Ishikawa (cell line): ENCODE results near the gene CORO2B.

Experiments
- CEBPB ChIP-seq: IDR thresholded peaks from 2 replicates; pipeline ENCODE4 v1.6.1; 2012
- CREB1 ChIP-seq: IDR thresholded peaks from 2 replicates; pipeline ENCODE4 v1.6.1; 2012; ENCODE audit warnings: low read depth
- EGR1 ChIP-seq: IDR thresholded peaks from 2 replicates; pipeline ENCODE4 v1.6.1; 2012
- EP300 ChIP-seq: IDR thresholded peaks from 2 replicates; pipeline ENCODE4 v1.6.1; 2012; ENCODE audit warnings: borderline replicate concordance
- FOXM1 ChIP-seq: IDR thresholded peaks from 2 replicates; pipeline ENCODE4 v1.6.1; 2012; ENCODE audit warnings: low read depth, borderline replicate concordance
- MAX ChIP-seq: IDR thresholded peaks from 2 replicates; pipeline ENCODE4 v1.6.1; 2012
- NFIC ChIP-seq: IDR thresholded peaks from 2 replicates; pipeline ENCODE4 v1.6.1; 2012
- RAD21 ChIP-seq: IDR thresholded peaks from 2 replicates; pipeline ENCODE4 v1.6.1; 2012; ENCODE audit warnings: low read depth
- REST ChIP-seq: IDR thresholded peaks from 2 replicates; pipeline ENCODE4 v1.6.1; 2012; ENCODE audit warnings: low read depth, mild to moderate bottlenecking
- TAF1 ChIP-seq: IDR thresholded peaks from 2 replicates; pipeline ENCODE4 v1.6.1; 2012; ENCODE audit warnings: low read depth, mild to moderate bottlenecking
- TCF12 ChIP-seq: IDR thresholded peaks from 2 replicates; pipeline ENCODE4 v1.6.1; 2012; ENCODE audit warnings: low read depth
- TEAD4 ChIP-seq: IDR thresholded peaks from 2 replicates; pipeline ENCODE4 v1.6.1; 2012
- YY1 ChIP-seq: IDR thresholded peaks from 2 replicates; pipeline ENCODE4 v1.6.1; 2012; ENCODE audit warnings: low read depth
- ZBTB7A ChIP-seq: IDR thresholded peaks from 2 replicates; pipeline ENCODE4 v1.6.1; 2012; ENCODE audit warnings: low read depth
- TF ChIP-seq, protein P1 (sequence below): IDR thresholded peaks from 2 replicates; pipeline ENCODE4 v1.6.1; 2012

Gene CORO2B

GRCh38 chr15:68646156-68646555 is 67.4 kb downstream of the CORO2B start:
- TF ChIP-seq TAF1 (no peak), TCF12 (no peak), MAX (no peak), YY1 (no peak), EP300 (no peak), CREB1 (no peak)

DNA sequence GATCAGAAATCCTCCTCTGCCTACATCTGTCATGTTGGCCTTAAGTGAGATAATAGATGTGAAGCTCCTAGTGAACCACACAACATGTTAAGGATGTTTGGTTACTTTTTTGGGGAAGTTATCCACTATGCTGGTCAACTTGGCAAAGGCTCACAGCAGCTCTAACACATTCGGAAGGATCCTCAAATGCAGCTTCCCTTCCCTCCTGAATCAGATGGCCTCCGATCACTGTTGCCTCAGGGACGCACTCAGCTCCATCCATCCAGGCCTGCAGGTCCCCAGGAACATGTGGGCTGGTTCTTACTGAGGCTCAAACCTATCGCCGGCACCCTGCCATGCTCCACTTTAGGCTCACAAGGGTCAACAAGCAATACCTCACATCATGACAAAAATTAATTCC is 67.9 kb downstream of the CORO2B start:
- TF ChIP-seq REST (no peak), TEAD4 (no peak), ZBTB7A (no peak), YY1 (no peak), MAX (no peak), NFIC (no peak), CEBPB (no peak), TCF12 (no peak), FOXM1 (no peak), TAF1 (no peak), CREB1 (no peak), EGR1 (no peak), EP300 (no peak), RAD21 (no peak)
- TF ChIP-seq, protein P1, sequence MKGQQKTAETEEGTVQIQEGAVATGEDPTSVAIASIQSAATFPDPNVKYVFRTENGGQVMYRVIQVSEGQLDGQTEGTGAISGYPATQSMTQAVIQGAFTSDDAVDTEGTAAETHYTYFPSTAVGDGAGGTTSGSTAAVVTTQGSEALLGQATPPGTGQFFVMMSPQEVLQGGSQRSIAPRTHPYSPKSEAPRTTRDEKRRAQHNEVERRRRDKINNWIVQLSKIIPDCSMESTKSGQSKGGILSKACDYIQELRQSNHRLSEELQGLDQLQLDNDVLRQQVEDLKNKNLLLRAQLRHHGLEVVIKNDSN: no peak

DNA sequence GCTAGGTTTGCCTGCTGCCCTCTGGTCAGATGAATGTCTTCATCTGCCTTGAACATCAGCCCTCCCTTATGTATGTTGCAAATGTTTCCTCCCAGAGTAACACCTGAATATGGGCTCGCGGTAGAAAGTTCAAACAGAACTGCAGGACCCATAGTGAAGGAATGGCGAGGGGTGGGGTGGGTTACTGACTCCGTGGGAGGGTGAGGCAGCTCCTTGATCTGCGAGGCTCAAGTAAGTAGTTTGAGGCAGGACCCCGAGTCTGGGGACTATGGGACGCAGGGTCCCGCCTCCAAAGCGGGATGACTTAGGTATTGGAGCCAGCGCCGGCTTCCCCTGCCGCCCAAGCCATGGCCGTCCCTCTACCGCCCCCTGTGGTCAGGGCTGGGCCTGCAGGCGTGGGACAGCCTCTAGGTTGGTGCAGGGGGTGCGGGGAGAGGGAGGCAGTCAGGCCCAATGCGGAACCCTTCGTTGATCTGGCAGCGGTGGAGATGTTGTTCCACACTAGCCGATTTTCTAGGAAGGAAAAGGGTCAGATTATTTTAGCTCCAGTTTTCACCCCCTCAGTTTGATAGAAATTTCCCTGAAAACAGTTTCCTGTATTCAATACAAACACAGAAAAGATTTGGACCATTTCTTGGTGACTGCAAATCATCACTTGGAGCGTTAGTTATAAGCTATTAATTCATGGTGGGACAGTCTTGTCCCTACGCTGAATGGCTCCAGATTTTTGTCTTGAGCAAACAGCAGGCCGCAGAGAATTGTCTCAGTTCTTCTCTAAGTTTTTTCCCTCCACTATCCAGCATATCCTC is 72.3 kb downstream of the CORO2B start:
- TF ChIP-seq TCF12 (no peak), RAD21 (peak; percentile 68)
- TF ChIP-seq, protein P1: no peak

DNA sequence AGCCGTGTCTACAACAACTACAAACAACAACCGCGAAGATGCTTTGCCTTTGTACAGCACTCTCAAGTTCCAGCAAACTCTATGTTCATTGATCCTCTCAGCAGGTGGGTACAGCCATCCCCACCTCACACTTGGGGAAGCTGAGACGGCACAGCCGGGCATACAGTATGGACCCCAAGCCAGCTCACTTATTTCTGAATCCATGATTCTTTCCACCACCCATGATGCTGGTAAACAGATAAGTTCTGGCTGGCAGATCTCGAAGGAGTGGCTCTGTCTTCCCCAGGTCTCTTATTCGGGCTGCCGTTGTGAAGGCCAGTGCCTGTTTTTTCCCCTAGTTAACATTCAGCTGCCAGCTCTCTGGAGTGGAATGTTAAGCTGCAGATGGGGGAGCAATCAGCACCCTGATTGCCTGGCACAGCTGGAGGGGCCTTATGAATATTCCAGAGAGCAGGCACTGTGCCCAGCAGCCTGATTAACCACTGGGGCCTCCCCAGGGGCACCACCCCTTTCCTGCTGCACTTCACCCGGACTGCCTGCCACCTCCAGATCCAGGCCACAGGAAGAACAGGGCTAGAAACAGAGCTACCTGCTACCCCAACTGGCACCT is 73.2 kb downstream of the CORO2B start:
- no peak for TF ChIP-seq ZBTB7A
- TF ChIP-seq FOXM1: no peak
- no peak for TF ChIP-seq REST
- no peak for TF ChIP-seq RAD21
- TF ChIP-seq, protein P1: no peak
- no peak for TF ChIP-seq MAX
- TF ChIP-seq EGR1: no peak
- no peak for TF ChIP-seq TEAD4
- no peak for TF ChIP-seq CREB1

DNA sequence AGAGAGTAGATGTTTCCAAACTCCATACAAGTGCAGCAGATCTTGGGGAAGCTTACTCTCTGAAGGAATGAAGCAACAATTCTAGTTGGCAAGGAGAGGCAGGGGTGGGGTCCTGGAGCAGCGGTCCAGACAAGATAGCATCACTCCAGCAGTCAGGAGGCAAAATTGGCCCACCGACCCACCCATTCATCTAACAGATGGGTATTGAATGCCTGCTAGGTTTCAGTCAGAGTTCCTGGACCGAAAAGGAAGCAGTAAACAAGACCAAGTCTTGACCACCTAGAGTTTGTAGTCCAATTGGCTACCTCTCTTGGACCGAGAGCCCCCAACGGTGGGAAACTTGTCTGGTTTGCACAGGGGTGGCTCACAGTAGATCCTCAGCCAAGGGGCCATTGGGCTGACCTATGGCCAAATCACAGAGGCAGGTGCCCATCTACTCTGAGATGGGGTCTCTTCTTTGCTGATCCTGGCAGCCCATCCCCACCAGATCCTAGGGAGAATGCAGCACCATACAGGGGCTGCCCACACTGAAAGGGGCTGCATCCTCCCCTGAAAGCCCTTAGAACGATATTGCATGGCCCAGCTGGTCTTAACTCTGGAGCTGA is 74.3 kb downstream of the CORO2B start:
- no peak for TF ChIP-seq FOXM1
- TF ChIP-seq YY1: no peak
- TF ChIP-seq MAX: no peak
- TF ChIP-seq EP300: no peak
- TF ChIP-seq TCF12: no peak
- no peak for TF ChIP-seq CREB1
- TF ChIP-seq RAD21: no peak
- no peak for TF ChIP-seq REST
- TF ChIP-seq NFIC: no peak
- TF ChIP-seq ZBTB7A: no peak
- TF ChIP-seq TEAD4: no peak
- no peak for TF ChIP-seq CEBPB
- TF ChIP-seq TAF1: no peak
- no peak for TF ChIP-seq EGR1
- TF ChIP-seq, protein P1: no peak
